Osteoblast (primary cell): ENCODE measurements around the gene FRMD3. TPM values are rescaled to one million over a fixed set of nuclear protein-coding genes. Genes with fewer than 3 reads are reported as not detected.

ENCODE experiments used
- DNase-seq: peaks from one replicate; pipeline ENCODE4 v3.0.0; 2011; ENCODE audit warnings: low spot score, mixed read lengths; ENCODE audit not compliant: insufficient read length; ENCODE audit errors: missing footprints
- H2AFZ ChIP-seq: 2 replicates; pipeline ENCODE4 v1.6.0; 2011; ENCODE audit warnings: mild to moderate bottlenecking, low read length
- H3K27ac ChIP-seq: 2 replicates; pipeline ENCODE4 v1.5.1; 2011; ENCODE audit warnings: mild to moderate bottlenecking, low read depth, low read length, moderate library complexity
- H3K27me3 ChIP-seq: 2 replicates; pipeline ENCODE4 v1.6.0; 2012; ENCODE audit warnings: mild to moderate bottlenecking, control low read depth, inconsistent platforms, low read length, moderate library complexity; ENCODE audit not compliant: insufficient read depth
- H3K36me3 ChIP-seq: 2 replicates; pipeline ENCODE4 v1.5.1; 2011; ENCODE audit warnings: mild to moderate bottlenecking, low read length, control low read depth, moderate library complexity; ENCODE audit not compliant: insufficient read depth
- H3K4me1 ChIP-seq: 2 replicates; pipeline ENCODE4 v1.5.1; 2011; ENCODE audit warnings: mild to moderate bottlenecking, low read length, control low read depth, moderate library complexity; ENCODE audit not compliant: insufficient read depth
- H3K4me2 ChIP-seq: 2 replicates; pipeline ENCODE4 v1.6.0; 2011; ENCODE audit warnings: mild to moderate bottlenecking, low read length; ENCODE audit not compliant: insufficient read depth
- H3K4me3 ChIP-seq: fragments of 200-600 bp; sonication (generic); 3 replicates; pipeline ENCODE4 v1.5.1; 2012; ENCODE audit warnings: mild to moderate bottlenecking, low read length, inconsistent platforms; ENCODE audit not compliant: insufficient read depth
- H3K79me2 ChIP-seq: 2 replicates; pipeline ENCODE4 v1.6.0; 2012; ENCODE audit warnings: mild to moderate bottlenecking, low read length, control low read depth, inconsistent platforms; ENCODE audit not compliant: insufficient read depth
- H3K9me3 ChIP-seq: 2 replicates; pipeline ENCODE4 v1.5.1; 2011; ENCODE audit warnings: low read depth, low read length, control low read depth
- H4K20me1 ChIP-seq: 2 replicates; pipeline ENCODE4 v1.6.0; 2012; ENCODE audit warnings: mild to moderate bottlenecking, low read length, control low read depth; ENCODE audit not compliant: insufficient read depth
- CTCF ChIP-seq: IDR thresholded peaks from 2 replicates; pipeline ENCODE4 v1.5.1; 2011; ENCODE audit warnings: mild to moderate bottlenecking, low read depth, low read length, moderate library complexity; ENCODE audit errors: extremely low read depth
- total RNA-seq: library from RNA; depleted of rRNA; stranded (reverse); fragments of >200 nt; gene quantifications from 2 replicates; pipeline ENCODE4 v1.2.3, GENCODE V29; 2012

The FRMD3 gene
- total RNA-seq, 1 donor, result 0.36 TPM

GRCh38 chr9:83505282-83505681 is 32.9 kb downstream of the FRMD3 start:
- Histone ChIP-seq H3K4me1 (peaks cover 6% of the 10 kb centered on the region), H3K27ac (no peak overlapping the region), H3K27me3 (no peaks in the 10 kb centered on the region), H3K9me3 (no peaks in the 10 kb centered on the region), H3K4me2 (no peak overlapping the region), H3K79me2 (no peaks in the 10 kb centered on the region), H2AFZ (no peak overlapping the region), H3K36me3 (no peaks in the 10 kb centered on the region), H3K4me3 (no peak overlapping the region), H4K20me1 (no peaks in the 10 kb centered on the region)
- no peak for TF ChIP-seq CTCF
- no peak for DNase-seq

GRCh38 chr9:83503866-83504265 is 34.3 kb downstream of the FRMD3 start:
- H3K36me3 ChIP-seq, result no peaks in the 10 kb centered on the region
- no peak for DNase-seq
- no peaks in the 10 kb centered on the region for H3K79me2 ChIP-seq
- no peak overlapping the region for H2AFZ ChIP-seq
- H4K20me1 ChIP-seq, result no peaks in the 10 kb centered on the region
- peaks cover 8% of the 10 kb centered on the region for H3K4me1 ChIP-seq
- TF ChIP-seq CTCF, result no peak
- no peaks in the 10 kb centered on the region for H3K9me3 ChIP-seq
- no peak overlapping the region for H3K4me2 ChIP-seq
- H3K27ac ChIP-seq, result no peak overlapping the region
- no peak overlapping the region for H3K4me3 ChIP-seq
- no peaks in the 10 kb centered on the region for H3K27me3 ChIP-seq

GRCh38 chr9:83501565-83501964 is 36.6 kb downstream of the FRMD3 start:
- Histone ChIP-seq H3K4me1 (peaks cover 8% of the 10 kb centered on the region), H4K20me1 (no peaks in the 10 kb centered on the region), H3K27me3 (no peaks in the 10 kb centered on the region), H3K36me3 (no peaks in the 10 kb centered on the region), H3K27ac (no peak overlapping the region), H3K9me3 (no peaks in the 10 kb centered on the region), H3K4me2 (no peak overlapping the region), H2AFZ (no peak overlapping the region), H3K79me2 (no peaks in the 10 kb centered on the region), H3K4me3 (no peak overlapping the region)
- DNase-seq, result no peak
- TF ChIP-seq CTCF, result no peak

GRCh38 chr9:83497441-83497840 is 40.8 kb downstream of the FRMD3 start:
- TF ChIP-seq CTCF, result no peak
- no peaks in the 10 kb centered on the region for H3K36me3 ChIP-seq
- no peak overlapping the region for H3K4me3 ChIP-seq
- H4K20me1 ChIP-seq, result no peaks in the 10 kb centered on the region
- no peaks in the 10 kb centered on the region for H3K9me3 ChIP-seq
- H3K27me3 ChIP-seq, result no peaks in the 10 kb centered on the region
- peaks cover 8% of the 10 kb centered on the region for H3K4me1 ChIP-seq
- H2AFZ ChIP-seq, result no peak overlapping the region
- H3K4me2 ChIP-seq, result no peak overlapping the region
- H3K27ac ChIP-seq, result no peak overlapping the region
- no peak for DNase-seq
- H3K79me2 ChIP-seq, result no peaks in the 10 kb centered on the region
